Stimulated activated naive CD8-positive, alpha-beta T cell treated with anti-CD3 and anti-CD28 coated beads, Interleukin-15, Interleukin-2, amounts not matched to agents 100 ng/mL and 50 ng/mL, for 24 hours (primary cell): Measurements from ENCODE around the gene LMBR1L.
A peak's percentile ranks its signal among the peaks of the same experiment; 100 is the strongest.

Source experiments
- H3K27ac Mint-ChIP-seq: one replicate; pipeline ENCODE4 v1.8.0; 2021; ENCODE audit warnings: mild to moderate bottlenecking, mixed read lengths
- H3K27me3 Mint-ChIP-seq: one replicate; pipeline ENCODE4 v1.8.0; 2021; ENCODE audit warnings: mixed read lengths
- H3K36me3 Mint-ChIP-seq: one replicate; pipeline ENCODE4 v1.8.0; 2021; ENCODE audit warnings: low read depth, mixed read lengths
- H3K4me1 Mint-ChIP-seq: one replicate; pipeline ENCODE4 v1.8.0; 2021; ENCODE audit warnings: low read depth, mixed read lengths
- H3K4me3 Mint-ChIP-seq: one replicate; pipeline ENCODE4 v1.8.0; 2021; ENCODE audit warnings: mild to moderate bottlenecking, mixed read lengths
- H3K9me3 Mint-ChIP-seq: one replicate; pipeline ENCODE4 v1.8.0; 2021; ENCODE audit warnings: mixed read lengths

The LMBR1L gene

DNA sequence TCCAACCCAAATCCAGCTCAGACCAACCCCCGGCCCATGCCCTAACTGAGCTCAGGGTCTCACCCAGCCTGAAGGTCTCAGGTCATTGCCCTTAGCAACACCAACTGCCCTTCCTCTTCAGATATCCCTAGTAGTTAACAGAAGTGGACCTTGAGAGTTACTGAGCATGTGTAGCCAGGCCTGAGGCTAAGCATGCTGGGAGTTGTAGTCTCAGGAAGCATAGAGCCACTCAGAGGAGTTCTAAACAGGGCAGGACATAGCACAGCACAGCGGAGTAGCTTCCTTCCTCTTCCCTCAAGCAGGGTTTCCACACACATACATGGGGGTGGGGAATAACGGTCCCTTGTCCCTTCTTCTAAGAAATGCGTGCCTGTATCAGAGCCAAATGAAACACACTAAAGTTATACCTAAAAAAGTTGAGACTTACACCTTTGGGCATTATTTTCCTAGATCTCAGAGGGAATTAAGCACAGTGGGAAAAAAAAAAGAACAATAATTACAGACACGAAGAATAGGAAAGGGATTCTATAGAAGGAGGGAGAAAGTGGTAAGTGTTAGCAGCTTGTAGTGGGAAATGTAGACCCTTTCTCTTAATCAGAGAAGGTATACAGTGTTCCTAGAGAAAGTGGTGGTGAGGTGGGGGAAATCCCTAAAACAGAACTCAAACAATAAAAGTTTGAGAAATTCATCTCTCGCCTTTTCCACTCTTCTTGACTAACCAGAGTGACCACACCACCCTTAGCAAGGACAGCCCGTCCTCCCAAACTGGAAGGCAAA lies 54.5 kb downstream of the LMBR1L start:
- Mint-ChIP-seq H3K27ac (peak overlapping the region; percentile 93), H3K4me1 (peaks cover 41% of the 10 kb centered on the region), H3K4me3 (peak overlapping the region; percentile 91), H3K9me3 (no peaks in the 10 kb centered on the region), H3K27me3 (no peaks in the 10 kb centered on the region), H3K36me3 (peaks cover 43% of the 10 kb centered on the region)

DNA sequence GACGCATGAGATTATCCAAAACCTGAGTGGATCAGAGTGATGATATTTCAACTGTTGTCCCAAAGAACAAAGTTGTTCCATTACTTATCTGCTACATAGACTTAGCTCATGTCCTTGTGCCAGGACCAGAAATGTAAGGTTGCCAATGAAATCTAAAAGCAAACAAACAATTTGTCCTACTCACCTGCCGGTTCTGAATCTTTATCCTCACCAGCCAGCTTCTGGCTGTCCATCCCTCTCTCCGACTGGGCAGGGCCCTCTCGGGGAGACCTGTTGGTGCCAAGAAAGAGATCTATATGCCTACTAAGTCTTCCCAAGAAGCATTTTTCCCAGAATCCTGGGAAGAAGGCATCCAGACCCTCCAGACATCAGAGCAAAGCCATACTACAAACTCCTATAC lies 55.6 kb downstream of the LMBR1L start:
- H3K36me3 Mint-ChIP-seq: peaks cover 48% of the 10 kb centered on the region
- peaks cover 39% of the 10 kb centered on the region for H3K4me1 Mint-ChIP-seq
- H3K4me3 Mint-ChIP-seq: no peak overlapping the region
- H3K27ac Mint-ChIP-seq: no peak overlapping the region
- H3K9me3 Mint-ChIP-seq: no peaks in the 10 kb centered on the region
- no peaks in the 10 kb centered on the region for H3K27me3 Mint-ChIP-seq

DNA sequence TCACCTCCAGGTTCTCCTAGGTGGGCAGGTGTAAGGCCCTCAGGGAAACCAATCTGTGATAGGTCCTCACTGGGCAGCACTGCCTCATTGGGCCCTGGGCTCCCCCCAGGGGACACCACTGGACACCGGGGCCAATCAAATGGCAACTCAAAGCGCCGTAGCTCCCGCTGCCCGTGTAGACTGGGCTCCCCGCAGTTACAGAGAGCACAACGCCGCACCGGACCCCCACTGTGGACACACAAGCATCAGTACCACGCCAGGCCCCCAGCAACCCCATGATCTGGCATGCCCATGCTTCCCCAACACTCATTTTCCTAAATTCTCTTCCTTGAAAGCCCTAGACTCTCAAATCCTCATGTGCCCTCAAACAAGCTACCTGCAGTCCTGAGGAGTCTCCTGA lies 56.1 kb downstream of the LMBR1L start:
- H3K27ac Mint-ChIP-seq: no peak overlapping the region
- H3K27me3 Mint-ChIP-seq: no peaks in the 10 kb centered on the region
- H3K9me3 Mint-ChIP-seq: no peaks in the 10 kb centered on the region
- peaks cover 48% of the 10 kb centered on the region for H3K36me3 Mint-ChIP-seq
- no peak overlapping the region for H3K4me3 Mint-ChIP-seq
- H3K4me1 Mint-ChIP-seq: peaks cover 39% of the 10 kb centered on the region

DNA sequence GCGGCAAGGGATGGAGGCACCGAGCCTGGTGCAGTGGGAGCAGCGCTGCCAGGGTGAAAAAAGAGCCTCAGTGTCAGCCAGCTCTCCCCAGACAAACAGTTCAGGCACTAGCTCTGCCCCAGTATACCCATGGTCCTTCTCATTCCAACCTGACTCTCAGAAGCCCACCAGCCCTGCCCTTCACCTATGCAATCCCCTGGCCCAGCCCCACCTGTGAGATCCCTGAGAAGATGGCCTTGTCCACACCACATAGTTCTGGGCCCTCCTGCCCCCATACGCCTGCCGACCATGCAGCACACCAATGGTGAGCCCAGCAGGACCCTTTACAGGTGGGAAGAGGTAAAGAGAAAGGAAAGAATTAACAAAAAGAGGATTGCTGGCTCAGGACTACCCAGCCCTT lies 56.6 kb downstream of the LMBR1L start:
- no peaks in the 10 kb centered on the region for H3K27me3 Mint-ChIP-seq
- H3K4me1 Mint-ChIP-seq: peaks cover 39% of the 10 kb centered on the region
- no peak overlapping the region for H3K27ac Mint-ChIP-seq
- peaks cover 49% of the 10 kb centered on the region for H3K36me3 Mint-ChIP-seq
- H3K4me3 Mint-ChIP-seq: no peak overlapping the region
- no peaks in the 10 kb centered on the region for H3K9me3 Mint-ChIP-seq

DNA sequence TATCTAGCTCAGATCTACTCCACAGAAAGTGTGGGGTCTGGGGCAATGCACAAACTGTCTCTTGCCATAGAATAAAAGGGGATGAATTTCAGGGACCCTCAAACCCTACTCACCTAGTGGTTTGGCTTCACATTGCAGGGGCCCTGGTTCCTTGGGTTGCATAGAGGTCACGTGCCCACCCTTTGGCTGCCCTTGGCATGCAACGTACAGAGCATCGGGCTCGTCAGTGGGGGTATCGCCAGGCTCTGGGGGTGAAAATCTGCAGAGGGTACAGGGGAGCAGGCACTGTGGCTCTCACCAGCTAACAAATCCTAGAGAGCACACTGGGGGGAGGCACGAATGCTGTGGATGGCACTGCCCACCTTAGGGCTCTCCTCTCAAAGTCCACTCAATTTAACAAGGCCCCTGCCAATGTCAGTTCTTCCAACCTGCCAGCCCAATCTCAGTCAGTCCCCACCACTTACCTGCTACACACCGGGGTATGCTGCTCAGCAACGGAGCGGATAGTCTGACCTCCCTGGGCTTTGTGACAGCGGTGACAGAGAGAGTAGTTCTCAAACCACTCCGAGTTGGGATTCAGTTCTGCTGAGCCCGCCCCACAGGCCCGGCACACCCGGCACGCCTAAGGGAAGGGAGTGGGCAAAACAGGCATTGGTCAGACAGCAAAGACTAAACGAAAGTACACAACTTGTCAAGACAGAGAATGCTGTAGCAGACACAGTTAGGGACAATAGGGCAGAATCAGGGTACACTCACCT lies 58.0 kb downstream of the LMBR1L start:
- H3K4me1 Mint-ChIP-seq: peaks cover 30% of the 10 kb centered on the region
- peaks cover 63% of the 10 kb centered on the region for H3K36me3 Mint-ChIP-seq
- H3K27ac Mint-ChIP-seq: no peak overlapping the region
- no peak overlapping the region for H3K4me3 Mint-ChIP-seq
- no peaks in the 10 kb centered on the region for H3K27me3 Mint-ChIP-seq
- H3K9me3 Mint-ChIP-seq: no peaks in the 10 kb centered on the region

DNA sequence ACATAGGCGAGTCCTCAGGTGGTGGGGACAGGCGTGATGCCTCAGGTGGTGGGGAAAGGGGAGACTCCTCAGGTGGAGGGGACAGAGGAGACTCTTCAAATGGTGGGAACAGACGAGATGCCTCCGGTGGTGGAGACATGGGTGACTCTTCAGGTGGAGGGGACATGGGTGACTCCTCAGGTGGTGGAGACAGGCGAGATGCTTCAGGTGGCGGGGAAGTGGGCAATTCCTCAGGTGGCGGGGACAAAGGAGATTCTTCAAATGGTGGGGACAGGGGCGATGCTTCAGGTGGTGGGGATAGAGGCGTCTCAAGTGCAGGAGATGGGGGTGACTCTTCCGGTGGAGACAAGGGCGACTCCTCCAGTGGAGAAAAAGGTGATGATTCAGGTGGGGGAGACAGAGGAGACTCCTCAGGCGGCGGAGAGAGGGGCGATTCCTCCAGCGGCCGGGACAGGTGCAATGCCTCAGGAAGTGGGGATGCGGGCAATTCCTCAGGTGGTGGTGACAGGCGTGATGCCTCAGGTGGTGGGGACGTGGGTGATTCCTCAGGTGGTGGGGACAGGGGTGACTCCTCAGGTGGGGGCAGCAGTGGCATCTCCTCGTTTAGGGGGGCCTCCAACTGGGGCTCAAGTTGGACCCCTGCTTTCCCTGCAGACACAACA lies 58.7 kb downstream of the LMBR1L start:
- H3K27me3 Mint-ChIP-seq: no peaks in the 10 kb centered on the region
- peaks cover 22% of the 10 kb centered on the region for H3K4me1 Mint-ChIP-seq
- H3K36me3 Mint-ChIP-seq: peaks cover 69% of the 10 kb centered on the region
- H3K9me3 Mint-ChIP-seq: no peaks in the 10 kb centered on the region
- H3K27ac Mint-ChIP-seq: no peak overlapping the region
- no peak overlapping the region for H3K4me3 Mint-ChIP-seq

DNA sequence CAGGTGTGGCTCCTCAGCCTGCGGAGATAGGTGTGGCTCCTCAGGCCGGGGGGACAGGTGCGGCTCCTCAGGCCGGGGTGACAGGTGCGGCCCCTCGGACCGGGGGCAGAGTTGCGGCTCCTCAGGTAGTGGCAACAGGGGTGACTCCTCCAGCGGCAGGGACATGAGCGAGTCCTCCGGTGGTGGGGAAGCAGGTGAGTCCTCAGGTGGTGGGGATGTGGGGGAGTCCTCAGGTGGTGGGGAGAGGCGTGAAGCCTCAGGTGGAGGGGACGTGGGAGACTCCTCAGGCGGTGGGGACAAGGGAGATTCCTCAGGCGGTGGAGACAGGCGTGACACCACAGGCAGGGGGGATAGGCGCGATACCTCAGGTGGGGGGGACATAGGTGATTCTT lies 59.3 kb downstream of the LMBR1L start:
- no peaks in the 10 kb centered on the region for H3K9me3 Mint-ChIP-seq
- no peak overlapping the region for H3K4me3 Mint-ChIP-seq
- no peak overlapping the region for H3K27ac Mint-ChIP-seq
- no peaks in the 10 kb centered on the region for H3K27me3 Mint-ChIP-seq
- H3K4me1 Mint-ChIP-seq: peaks cover 17% of the 10 kb centered on the region
- H3K36me3 Mint-ChIP-seq: peaks cover 74% of the 10 kb centered on the region

DNA sequence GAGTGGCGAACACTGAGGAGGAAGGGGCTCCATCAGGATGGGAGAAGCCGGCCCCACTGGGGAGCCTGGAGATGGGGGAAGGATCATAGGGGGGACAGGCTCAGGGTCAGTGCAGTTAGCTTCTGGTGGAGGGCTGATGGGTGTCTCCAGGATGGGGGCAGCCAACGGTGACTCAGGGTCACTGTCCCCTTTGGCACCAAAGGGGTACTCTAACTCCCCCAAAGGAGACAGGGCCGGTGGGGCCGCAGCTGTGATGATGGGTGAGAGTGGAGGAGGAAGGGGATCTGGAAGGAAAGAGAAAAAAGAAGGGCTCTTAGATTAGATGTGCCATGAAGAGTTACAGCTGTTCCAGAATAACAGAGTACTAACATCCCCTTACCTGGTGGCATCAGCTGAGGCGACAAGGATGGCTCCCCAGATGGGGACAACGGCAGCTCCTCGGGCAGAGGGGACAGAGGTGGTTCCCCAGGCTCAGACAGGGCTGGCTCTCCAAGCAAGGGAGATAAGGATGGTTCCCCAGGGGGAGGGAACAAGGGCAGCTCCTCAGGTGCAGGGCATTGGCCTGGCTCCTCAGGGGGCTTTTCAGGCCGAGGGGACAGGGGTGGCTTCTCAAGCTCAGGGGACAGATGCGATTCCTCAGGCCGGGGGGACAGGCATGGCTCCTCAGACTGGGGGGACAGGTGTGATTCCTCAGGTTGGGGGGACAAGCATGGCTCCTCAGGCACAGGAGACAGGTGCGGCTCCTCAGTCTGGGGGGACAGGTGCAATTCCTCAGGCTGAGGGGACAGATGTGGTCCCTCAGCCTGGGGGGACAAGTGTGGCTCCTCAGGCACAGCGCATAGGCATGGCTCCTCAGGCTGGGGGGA lies 59.9 kb downstream of the LMBR1L start:
- no peak overlapping the region for H3K4me3 Mint-ChIP-seq
- H3K27me3 Mint-ChIP-seq: no peaks in the 10 kb centered on the region
- H3K27ac Mint-ChIP-seq: no peak overlapping the region
- H3K4me1 Mint-ChIP-seq: peaks cover 11% of the 10 kb centered on the region
- no peaks in the 10 kb centered on the region for H3K9me3 Mint-ChIP-seq
- H3K36me3 Mint-ChIP-seq: peaks cover 74% of the 10 kb centered on the region

DNA sequence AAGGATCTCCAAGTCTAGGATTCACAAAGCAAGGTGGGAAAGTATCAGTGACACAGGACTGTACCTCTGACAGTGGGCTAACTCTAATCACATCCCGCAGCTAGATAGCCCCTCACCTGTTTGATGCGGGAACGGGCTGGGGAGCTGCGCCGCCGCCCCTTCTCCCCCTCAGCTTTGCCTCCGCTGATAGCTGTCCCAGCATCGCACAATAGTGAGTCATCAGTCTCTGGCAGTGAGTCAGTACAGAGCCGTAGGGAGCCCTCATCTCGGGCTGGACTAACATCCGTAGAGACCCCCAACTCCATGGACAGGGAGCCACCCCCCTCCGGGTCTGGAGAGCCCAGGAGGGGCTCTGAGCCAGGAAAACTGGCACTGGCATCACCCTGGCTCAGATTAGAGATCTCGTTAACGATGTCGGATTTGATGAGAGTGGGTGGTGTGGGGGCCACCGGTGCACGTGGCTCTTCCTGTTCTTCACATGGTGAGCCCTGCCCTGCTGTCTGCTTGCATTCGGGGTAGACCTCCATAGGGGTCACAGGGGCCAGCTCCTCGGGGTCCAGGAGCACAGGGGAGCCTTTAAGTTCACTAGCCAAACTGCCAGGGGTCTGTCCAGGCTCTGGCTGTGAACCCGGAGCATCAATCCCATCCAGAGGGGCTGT lies 61.0 kb downstream of the LMBR1L start:
- no peaks in the 10 kb centered on the region for H3K9me3 Mint-ChIP-seq
- peaks cover 73% of the 10 kb centered on the region for H3K36me3 Mint-ChIP-seq
- no peak overlapping the region for H3K4me3 Mint-ChIP-seq
- peaks cover under 1% of the 10 kb centered on the region for H3K4me1 Mint-ChIP-seq
- H3K27me3 Mint-ChIP-seq: no peaks in the 10 kb centered on the region
- no peak overlapping the region for H3K27ac Mint-ChIP-seq

DNA sequence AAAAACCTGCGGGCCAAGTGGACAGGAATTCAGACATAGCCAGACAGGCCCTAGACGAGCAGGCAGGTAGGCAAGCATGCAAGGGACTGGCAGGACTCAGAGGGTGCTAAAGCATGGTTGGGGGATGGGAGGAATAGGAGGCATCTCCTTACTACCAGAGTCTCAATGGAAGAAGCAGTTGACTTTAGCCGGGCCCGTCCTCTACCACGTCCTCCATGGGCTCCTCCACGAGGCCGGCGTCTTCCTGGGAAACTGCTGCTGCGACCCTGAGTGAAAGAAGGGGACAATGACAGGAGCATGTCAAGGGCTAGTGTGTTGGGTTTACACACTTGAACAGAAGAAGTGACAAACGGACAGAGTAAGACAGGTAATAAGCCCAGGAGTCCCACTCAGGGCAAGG lies 61.7 kb downstream of the LMBR1L start:
- Mint-ChIP-seq H3K27me3 (no peaks in the 10 kb centered on the region), H3K4me1 (no peaks in the 10 kb centered on the region), H3K27ac (no peak overlapping the region), H3K36me3 (peaks cover 74% of the 10 kb centered on the region), H3K9me3 (no peaks in the 10 kb centered on the region), H3K4me3 (no peak overlapping the region)
